Neuronal stem cell (in vitro differentiated cells): ENCODE results near the gene BBOX1.

Experiments used
- DNase-seq: peaks from one replicate; pipeline ENCODE4 v3.0.0-alpha.2; 2013; ENCODE audit warnings: low spot score
- H2AFZ ChIP-seq: one replicate; pipeline ENCODE4 v1.6.1; 2013; ENCODE audit warnings: mild to moderate bottlenecking, low read length, inconsistent platforms
- H2AK5ac ChIP-seq: 2 replicates; pipeline ENCODE4 v1.6.1; 2013; ENCODE audit warnings: low read depth, mild to moderate bottlenecking, inconsistent platforms, low read length, moderate library complexity, mixed read lengths
- H2BK120ac ChIP-seq: 2 replicates; pipeline ENCODE4 v1.6.1; 2013; ENCODE audit warnings: low read depth, mild to moderate bottlenecking, inconsistent platforms, low read length, moderate library complexity, mixed read lengths
- H2BK12ac ChIP-seq: one replicate; pipeline ENCODE4 v1.6.1; 2013; ENCODE audit warnings: low read length, inconsistent platforms
- H2BK15ac ChIP-seq: 2 replicates; pipeline ENCODE4 v1.6.1; 2013; ENCODE audit warnings: mild to moderate bottlenecking, low read length, inconsistent platforms, mixed read lengths
- H2BK5ac ChIP-seq: one replicate; pipeline ENCODE4 v1.6.1; 2013; ENCODE audit warnings: inconsistent platforms, mild to moderate bottlenecking, low read length, moderate library complexity
- H3K14ac ChIP-seq: one replicate; pipeline ENCODE4 v1.6.1; 2013; ENCODE audit warnings: low read length, inconsistent platforms
- H3K18ac ChIP-seq: 2 replicates; pipeline ENCODE4 v1.6.1; 2013; ENCODE audit warnings: low read length, inconsistent platforms
- H3K23ac ChIP-seq: 2 replicates; pipeline ENCODE4 v1.6.1; 2013; ENCODE audit warnings: low read depth, mild to moderate bottlenecking, mixed read lengths, low read length, inconsistent platforms; ENCODE audit not compliant: poor library complexity
- H3K27ac ChIP-seq: replicated peaks from 3 replicates; pipeline ENCODE4 v1.5.1; 2013; ENCODE audit warnings: low read length, inconsistent platforms
- H3K27me3 ChIP-seq, 3 experiments: 2 replicates each; pipeline ENCODE4 v1.6.1; 2013; ENCODE audit warnings: low read length in 3 of 3, mild to moderate bottlenecking in 2 of 3, inconsistent platforms in 1 of 3, low read depth in 1 of 3, mixed read lengths in 1 of 3, moderate library complexity in 1 of 3; ENCODE audit not compliant: control insufficient read depth in 3 of 3, insufficient read depth in 3 of 3
- H3K36me3 ChIP-seq, 2 donors: replicated peaks in 1 of 2; 2 replicates each; pipeline ENCODE4 v1.6.1; 2013; ENCODE audit warnings: low read length in 2 of 2; ENCODE audit not compliant: control insufficient read depth in 2 of 2, insufficient read depth in 2 of 2
- H3K4ac ChIP-seq: 2 replicates; pipeline ENCODE4 v1.6.1; 2013; ENCODE audit warnings: inconsistent platforms, mild to moderate bottlenecking, low read length, moderate library complexity
- H3K4me1 ChIP-seq, 2 donors: 1 replicate in 1 of 2; 2 replicates in 1 of 2; pipeline ENCODE4 v1.6.1; 2013; ENCODE audit warnings: low read length in 2 of 2, low read depth in 1 of 2; ENCODE audit not compliant: control insufficient read depth in 2 of 2, insufficient read depth in 1 of 2
- H3K4me2 ChIP-seq: one replicate; pipeline ENCODE4 v1.6.1; 2013; ENCODE audit warnings: mild to moderate bottlenecking, low read length, inconsistent platforms; ENCODE audit not compliant: insufficient read depth, poor library complexity, severe bottlenecking
- H3K4me3 ChIP-seq, 2 donors: 2 replicates each; pipeline ENCODE4 v1.5.1; 2013; ENCODE audit warnings: low read length in 2 of 2, mild to moderate bottlenecking in 2 of 2, inconsistent platforms in 1 of 2, moderate library complexity in 1 of 2
- H3K79me1 ChIP-seq: one replicate; pipeline ENCODE4 v1.6.1; 2013; ENCODE audit warnings: low read depth, mild to moderate bottlenecking, inconsistent platforms, low read length, moderate library complexity
- H3K9ac ChIP-seq: one replicate; pipeline ENCODE4 v1.6.1; 2013; ENCODE audit warnings: mild to moderate bottlenecking, low read depth, low read length, inconsistent platforms; ENCODE audit not compliant: poor library complexity
- H3K9me3 ChIP-seq, 2 donors: replicated peaks in 1 of 2; 2 replicates each; pipeline versions ENCODE3 to v1.6.1; 2013; ENCODE audit warnings: low read length in 2 of 2, mild to moderate bottlenecking in 2 of 2, inconsistent platforms in 1 of 2, low read depth in 1 of 2, mixed read lengths in 1 of 2, moderate library complexity in 1 of 2; ENCODE audit not compliant: control insufficient read depth in 2 of 2, insufficient read depth in 1 of 2
- H4K8ac ChIP-seq: one replicate; pipeline ENCODE4 v1.6.1; 2013; ENCODE audit warnings: low read depth, mild to moderate bottlenecking, inconsistent platforms, low read length, moderate library complexity
- H4K91ac ChIP-seq: one replicate; pipeline ENCODE4 v1.6.1; 2013; ENCODE audit warnings: low read length, low read depth, mild to moderate bottlenecking, inconsistent platforms; ENCODE audit not compliant: poor library complexity
- WGBS, 2 donors: extraction: QIAGEN DNeasy Blood & Tissue Kit; methylation state at CpG; one replicate each; pipeline ENCODE4 v1.1.7; 2013; ENCODE audit warnings: missing lambda C conversion rate in 2 of 2, mixed read lengths in 1 of 2; ENCODE audit not compliant: insufficient read length in 2 of 2, insufficient replicate concordance in 1 of 2; ENCODE audit errors: extremely low coverage in 2 of 2; 5-methylcytosine and 5-hydroxymethylcytosine counted together

Gene BBOX1

DNA sequence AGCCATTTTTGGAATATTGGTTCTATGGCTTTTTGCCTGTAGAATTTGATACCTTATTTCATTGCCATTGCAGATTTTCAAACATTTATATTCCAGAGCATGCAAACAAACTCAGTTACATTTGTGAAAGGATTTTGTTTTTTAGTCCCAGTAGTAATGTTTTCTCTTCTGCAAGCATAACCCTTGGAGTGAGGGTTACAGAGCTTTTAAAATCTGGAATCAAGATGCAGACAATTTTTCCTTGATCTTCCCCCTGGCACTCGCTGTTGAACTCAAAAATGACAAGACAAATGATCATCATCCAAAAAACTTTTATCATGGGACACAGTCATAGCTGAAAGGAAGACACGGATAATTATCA is 20.8 kb downstream of the BBOX1 start:
- Histone ChIP-seq H3K27me3 (no peaks in the 10 kb centered on the region), H3K14ac (no peak overlapping the region), H2BK5ac (no peak overlapping the region), H3K36me3 (no peaks in the 10 kb centered on the region), H3K79me1 (no peaks in the 10 kb centered on the region), H3K18ac (no peak overlapping the region), H2BK12ac (no peak overlapping the region), H3K4ac (no peak overlapping the region), H3K9me3 (no peaks in the 10 kb centered on the region), H4K91ac (no peak overlapping the region), H4K8ac (no peak overlapping the region), H2BK120ac (no peak overlapping the region), H3K4me2 (no peak overlapping the region), H2AK5ac (no peak overlapping the region), H3K27ac (no peak overlapping the region), H3K9ac (no peak overlapping the region), H3K23ac (no peak overlapping the region), H3K4me1 (no peaks in the 10 kb centered on the region), H2BK15ac (no peak overlapping the region), H3K4me3 (no peak overlapping the region), H2AFZ (no peak overlapping the region)
- no peak for DNase-seq
- no CpG with 5 or more reads among the region's 2 CpGs for WGBS, 2 donors

DNA sequence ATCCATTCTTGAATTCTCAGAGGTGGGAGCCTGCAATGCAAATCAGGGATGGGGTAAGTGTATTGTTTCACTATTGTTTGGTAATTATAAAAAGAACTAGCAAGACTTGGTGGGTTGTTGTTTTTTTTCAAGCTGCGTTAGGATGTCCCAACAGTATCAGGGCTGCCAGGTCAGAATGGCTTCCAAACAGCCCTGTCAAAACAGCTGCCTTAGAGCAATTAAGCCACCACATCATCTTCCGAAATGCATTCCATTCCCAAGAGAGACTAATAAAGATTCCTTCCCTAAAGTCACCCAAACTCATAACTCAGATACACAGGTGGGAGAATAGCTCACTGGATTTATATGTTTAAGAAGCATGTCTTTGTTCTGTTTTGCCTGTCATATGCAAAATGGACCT is 23.5 kb downstream of the BBOX1 start:
- H2AK5ac ChIP-seq: no peak overlapping the region
- H3K18ac ChIP-seq: no peak overlapping the region
- WGBS, 2 donors: no CpG with 5 or more reads among the region's 2 CpGs
- no peak overlapping the region for H2BK15ac ChIP-seq
- no peak overlapping the region for H4K8ac ChIP-seq
- H3K14ac ChIP-seq: no peak overlapping the region
- H3K27me3 ChIP-seq: no peaks in the 10 kb centered on the region
- no peak overlapping the region for H3K4me3 ChIP-seq
- H3K4me1 ChIP-seq: no peaks in the 10 kb centered on the region
- H3K4ac ChIP-seq: no peak overlapping the region
- H3K79me1 ChIP-seq: no peaks in the 10 kb centered on the region
- H3K4me2 ChIP-seq: no peak overlapping the region
- H3K23ac ChIP-seq: no peak overlapping the region
- no peaks in the 10 kb centered on the region for H3K9me3 ChIP-seq
- no peak overlapping the region for H2BK120ac ChIP-seq
- no peak overlapping the region for H2BK5ac ChIP-seq
- DNase-seq: no peak
- no peaks in the 10 kb centered on the region for H3K36me3 ChIP-seq
- H3K9ac ChIP-seq: no peak overlapping the region
- no peak overlapping the region for H3K27ac ChIP-seq
- no peak overlapping the region for H4K91ac ChIP-seq
- H2AFZ ChIP-seq: no peak overlapping the region
- H2BK12ac ChIP-seq: no peak overlapping the region

DNA sequence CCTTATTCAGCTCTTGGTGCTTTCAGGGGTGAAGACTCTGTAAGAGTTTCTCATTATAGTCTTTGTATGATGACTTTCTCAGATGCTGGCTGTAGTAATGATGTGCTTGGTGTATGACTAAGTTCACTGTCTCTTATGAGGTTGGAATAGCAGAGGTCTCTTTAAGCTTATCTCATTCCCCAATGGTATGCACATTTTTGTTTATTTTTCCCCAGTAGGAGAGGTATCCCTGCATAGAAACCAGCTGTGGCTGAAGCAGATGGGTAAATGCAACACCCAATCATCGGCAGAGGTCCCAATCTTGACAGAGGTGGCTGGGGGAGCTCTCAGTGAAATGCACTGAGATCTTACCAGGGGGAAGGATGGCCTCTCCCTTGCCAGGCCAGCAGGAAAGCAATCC is 34.6 kb downstream of the BBOX1 start:
- WGBS, 2 donors: no CpG with 5 or more reads among the region's 1 CpG
- no peak for DNase-seq
- H2AFZ ChIP-seq: peak overlapping the region; percentile 79

DNA sequence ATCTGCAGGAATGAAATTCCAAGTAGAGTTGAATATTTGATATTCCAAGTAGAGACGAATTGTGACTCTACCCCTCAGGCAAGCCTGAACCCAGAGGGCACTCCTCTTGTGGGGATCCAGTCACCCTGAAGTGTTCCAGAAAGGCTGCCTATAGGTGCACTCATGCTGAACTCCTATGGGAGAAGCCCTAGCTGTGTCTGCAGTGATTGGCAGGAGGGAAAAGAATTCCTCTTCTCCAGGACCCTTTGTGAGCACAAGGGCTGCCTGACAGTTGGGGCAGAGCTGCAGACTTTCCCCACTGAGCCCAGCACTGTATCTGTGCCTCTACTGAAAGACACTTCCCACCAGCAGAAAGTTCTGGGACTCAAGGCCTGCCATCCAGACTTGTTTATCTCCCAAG is 35.0 kb downstream of the BBOX1 start:
- no peak for DNase-seq
- Histone ChIP-seq H2BK5ac (no peak overlapping the region), H3K36me3 (no peaks in the 10 kb centered on the region), H3K4me3 (no peak overlapping the region), H3K23ac (no peak overlapping the region), H3K14ac (no peak overlapping the region), H3K4ac (no peak overlapping the region), H3K18ac (no peak overlapping the region), H3K27ac (no peak overlapping the region), H3K9ac (no peak overlapping the region), H3K9me3 (no peaks in the 10 kb centered on the region), H2AK5ac (no peak overlapping the region), H4K91ac (no peak overlapping the region), H2AFZ (peak overlapping the region; percentile 79), H2BK120ac (no peak overlapping the region), H3K4me1 (peaks cover 6 to 14% of the 10 kb centered on the region in 2 donors), H4K8ac (no peak overlapping the region), H3K27me3 (no peaks in the 10 kb centered on the region), H3K79me1 (no peaks in the 10 kb centered on the region), H3K4me2 (no peak overlapping the region), H2BK15ac (no peak overlapping the region), H2BK12ac (no peak overlapping the region)
- no CpG with 5 or more reads among the region's 1 CpG for WGBS, 2 donors

More for the DNA sequence above, 34.6 kb downstream of the BBOX1 start:
- H3K4ac ChIP-seq: no peak overlapping the region
- H3K9me3 ChIP-seq: no peaks in the 10 kb centered on the region
- H3K9ac ChIP-seq: no peak overlapping the region
- H4K91ac ChIP-seq: no peak overlapping the region
- no peak overlapping the region for H4K8ac ChIP-seq
- H2AK5ac ChIP-seq: no peak overlapping the region
- no peak overlapping the region for H3K18ac ChIP-seq
- H3K4me1 ChIP-seq: peaks cover 6 to 14% of the 10 kb centered on the region in 2 donors
- no peak overlapping the region for H3K4me2 ChIP-seq
- H3K27me3 ChIP-seq: no peaks in the 10 kb centered on the region
- H3K14ac ChIP-seq: no peak overlapping the region
- no peak overlapping the region for H3K23ac ChIP-seq
- no peak overlapping the region for H2BK12ac ChIP-seq
- H3K27ac ChIP-seq: no peak overlapping the region
- H2BK15ac ChIP-seq: no peak overlapping the region
- H3K79me1 ChIP-seq: no peaks in the 10 kb centered on the region
- H2BK120ac ChIP-seq: no peak overlapping the region
- H3K36me3 ChIP-seq: no peaks in the 10 kb centered on the region
- no peak overlapping the region for H3K4me3 ChIP-seq
- H2BK5ac ChIP-seq: no peak overlapping the region
